Non-pigmented ciliary epithelial cell (primary cell): ENCODE measurements around the gene GJB5.
A peak's percentile ranks its signal among the peaks of the same experiment; 100 is the strongest.

Experiments
- DNase-seq: peaks from one replicate; pipeline ENCODE4 v3.0.0-alpha.2; 2010; ENCODE audit warnings: low read depth

Gene GJB5

GRCh38 chr1:34777519-34778321 lies 22.9 kb downstream of the GJB5 start:
- DNase-seq: no peak

- DNase-seq: no peak
Measured at GRCh38 chr1:34778381-34778780, 23.5 kb downstream of the GJB5 start.

- DNase-seq: no peak
Measured at GRCh38 chr1:34779005-34779404, 24.2 kb downstream of the GJB5 start.

- no peak for DNase-seq
Measured at GRCh38 chr1:34779526-34779925, 24.7 kb downstream of the GJB5 start.

- no peak for DNase-seq
Measured at GRCh38 chr1:34779962-34780361, 25.1 kb downstream of the GJB5 start.

GRCh38 chr1:34780528-34780927 lies 25.7 kb downstream of the GJB5 start:
- no peak for DNase-seq

GRCh38 chr1:34781071-34781843 lies 26.4 kb downstream of the GJB5 start, which contains the start of gene GJB3:
TSS of gene GJB3 (plus strand) at chr1:34781214. CDS start at chr1:34784763, 3,549 bp downstream.
- DNase-seq: no peak

- DNase-seq: no peak
Measured at GRCh38 chr1:34781844-34782391, 27.1 kb downstream of the GJB5 start.

GRCh38 chr1:34784751-34785221 lies 29.9 kb downstream of the GJB5 start:
- DNase-seq: no peak

GRCh38 chr1:34785231-34785874 lies 30.5 kb downstream of the GJB5 start:
- no peak for DNase-seq

- no peak for DNase-seq
Measured at GRCh38 chr1:34785875-34786470, 31.1 kb downstream of the GJB5 start.

GRCh38 chr1:34786521-34787325 lies 31.9 kb downstream of the GJB5 start:
- peak; percentile 34 for DNase-seq

GRCh38 chr1:34787461-34788420 lies 32.9 kb downstream of the GJB5 start:
- DNase-seq: no peak

- DNase-seq: no peak
Measured at GRCh38 chr1:34790985-34791384, 36.1 kb downstream of the GJB5 start.

- DNase-seq: no peak
Measured at GRCh38 chr1:34792424-34792823, 37.6 kb downstream of the GJB5 start.

GRCh38 chr1:34792868-34793727 lies 38.3 kb downstream of the GJB5 start, which contains the start of gene GJA4:
TSS of gene GJA4 (plus strand) at chr1:34792999. CDS start at chr1:34794214, 1,215 bp downstream.
- no peak for DNase-seq

- DNase-seq: no peak
Measured at GRCh38 chr1:34794001-34794789, 39.3 kb downstream of the GJB5 start.

- DNase-seq: no peak
Measured at GRCh38 chr1:34794790-34795180, 39.9 kb downstream of the GJB5 start.
